HEK293 (cell line): ENCODE results near the gene ASF1B.

Source experiments
- CTCF ChIA-PET: fragments of 350-600 bp; formaldehyde crosslinking; extraction: SDS; loops from one replicate; lab custom pipeline; 2021; ENCODE audit warnings: antibody characterized with exemption; lab: Yijun Ruan, JAX
- POLR2A ChIA-PET: fragments of 300-600 bp; formaldehyde crosslinking; extraction: SDS; loops from one replicate; lab custom pipeline; 2020; ENCODE audit warnings: antibody characterized with exemption, inconsistent platforms; lab: Yijun Ruan, JAX
- H3K27ac ChIP-seq: fragments of 200-500 bp; sonication (Bioruptor generic); 2 replicates; pipeline ENCODE4 v1.5.1; 2014; ENCODE audit warnings: low read depth, low read length, control low read depth, inconsistent platforms; ENCODE audit errors: extremely low read depth
- H3K36me3 ChIP-seq, 2 experiments: fragments of 200-500 bp in 1 of 2; sonication (Bioruptor generic) in 1 of 2; 1 replicate in 1 of 2; 2 replicates in 1 of 2; pipeline ENCODE4 v1.5.1; 2014 to 2017; ENCODE audit warnings: inconsistent platforms in 2 of 2, low read length in 2 of 2; ENCODE audit not compliant: control insufficient read depth in 2 of 2, insufficient read depth in 1 of 2
- H3K4me1 ChIP-seq: fragments of 200-500 bp; sonication (Bioruptor generic); 2 replicates; pipeline ENCODE4 v1.5.1; 2014; ENCODE audit warnings: mild to moderate bottlenecking, low read length, inconsistent platforms; ENCODE audit not compliant: control insufficient read depth, insufficient read depth
- H3K4me3 ChIP-seq: 2 replicates; pipeline ENCODE4 v1.5.1; 2011; ENCODE audit warnings: low read depth, mild to moderate bottlenecking, control low read depth, low read length, moderate library complexity
- H3K9me3 ChIP-seq: fragments of 200-500 bp; sonication (Bioruptor generic); 2 replicates; pipeline ENCODE4 v1.5.1; 2014; ENCODE audit warnings: low read depth, low read length, inconsistent platforms; ENCODE audit not compliant: control insufficient read depth, insufficient read depth
- FEZF1 ChIP-seq: fragments of 450-650 bp; formaldehyde crosslinking; IDR thresholded peaks from 2 replicates; pipeline ENCODE4 v1.5.1; 2016; ENCODE audit warnings: missing biosample characterization, missing genetic modification characterization
- GLI2 ChIP-seq: fragments of 450-650 bp; formaldehyde crosslinking; IDR thresholded peaks from 2 replicates; pipeline ENCODE4; 2017; ENCODE audit warnings: missing biosample characterization, missing genetic modification characterization, low read depth, borderline replicate concordance
- KLF9 ChIP-seq: fragments of 450-650 bp; formaldehyde crosslinking; IDR thresholded peaks from 2 replicates; pipeline ENCODE4 v1.5.1; 2016; ENCODE audit warnings: missing biosample characterization, missing genetic modification characterization, low read depth
- MZF1 ChIP-seq: fragments of 450-650 bp; formaldehyde crosslinking; IDR thresholded peaks from 2 replicates; pipeline ENCODE4 v1.5.1; 2017; ENCODE audit warnings: missing biosample characterization, missing genetic modification characterization, borderline replicate concordance
- YY2 ChIP-seq: fragments of 450-650 bp; formaldehyde crosslinking; IDR thresholded peaks from 2 replicates; pipeline ENCODE4 v1.5.1; 2016; ENCODE audit warnings: missing biosample characterization, missing genetic modification characterization
- ZBTB1 ChIP-seq: fragments of 450-650 bp; formaldehyde crosslinking; IDR thresholded peaks from 2 replicates; pipeline ENCODE4 v1.5.1; 2016; ENCODE audit warnings: missing biosample characterization, missing genetic modification characterization
- ZNF112 ChIP-seq: fragments of 450-650 bp; formaldehyde crosslinking; IDR thresholded peaks from 2 replicates; pipeline ENCODE4 v1.5.0; 2017; ENCODE audit warnings: missing biosample characterization, missing genetic modification characterization
- ZNF214 ChIP-seq: fragments of 450-650 bp; formaldehyde crosslinking; IDR thresholded peaks from 2 replicates; pipeline ENCODE4 v1.5.1; 2017; ENCODE audit warnings: missing biosample characterization, mild to moderate bottlenecking, missing genetic modification characterization, borderline replicate concordance
- ZNF221 ChIP-seq: fragments of 450-650 bp; formaldehyde crosslinking; IDR thresholded peaks from 2 replicates; pipeline ENCODE4 v1.5.1; 2017; ENCODE audit warnings: missing biosample characterization, missing genetic modification characterization, borderline replicate concordance
- ZNF354C ChIP-seq: fragments of 450-650 bp; formaldehyde crosslinking; IDR thresholded peaks from 2 replicates; pipeline ENCODE4 v1.5.1; 2016; ENCODE audit warnings: missing biosample characterization, missing genetic modification characterization, low read depth, borderline replicate concordance
- ZNF391 ChIP-seq: fragments of 450-650 bp; formaldehyde crosslinking; IDR thresholded peaks from 2 replicates; pipeline ENCODE4 v1.5.1; 2016; ENCODE audit warnings: low read depth, missing biosample characterization, missing genetic modification characterization, borderline replicate concordance
- ZNF404 ChIP-seq: fragments of 450-650 bp; formaldehyde crosslinking; IDR thresholded peaks from 2 replicates; pipeline ENCODE4 v1.5.1; 2017; ENCODE audit warnings: missing biosample characterization, missing genetic modification characterization
- ZNF549 ChIP-seq: fragments of 450-650 bp; IDR thresholded peaks from 2 replicates; pipeline ENCODE4 v1.5.1; 2018; ENCODE audit warnings: missing biosample characterization, missing genetic modification characterization, mild to moderate bottlenecking, inconsistent platforms, moderate library complexity
- ZNF561 ChIP-seq: fragments of 450-650 bp; IDR thresholded peaks from 2 replicates; pipeline ENCODE4 v1.5.1; 2018; ENCODE audit warnings: missing biosample characterization, missing genetic modification characterization, borderline replicate concordance
- ZNF585B ChIP-seq: fragments of 450-650 bp; formaldehyde crosslinking; IDR thresholded peaks from 2 replicates; pipeline ENCODE4 v1.5.1; 2016; ENCODE audit warnings: missing biosample characterization, missing genetic modification characterization
- ZNF626 ChIP-seq: fragments of 450-650 bp; sonication (Bioruptor Pico); formaldehyde crosslinking; IDR thresholded peaks from 2 replicates; pipeline ENCODE4 v1.5.1; 2018; ENCODE audit warnings: missing biosample characterization, missing genetic modification characterization, inconsistent platforms
- ZNF707 ChIP-seq: fragments of 450-650 bp; formaldehyde crosslinking; IDR thresholded peaks from 2 replicates; pipeline ENCODE4 v1.5.1; 2016; ENCODE audit warnings: missing biosample characterization, missing genetic modification characterization
- ZNF777 ChIP-seq: fragments of 450-650 bp; formaldehyde crosslinking; IDR thresholded peaks from 2 replicates; pipeline ENCODE4 v1.5.1; 2017; ENCODE audit warnings: missing biosample characterization, missing genetic modification characterization, borderline replicate concordance
- ZNF785 ChIP-seq: fragments of 450-650 bp; formaldehyde crosslinking; IDR thresholded peaks from 2 replicates; pipeline ENCODE4 v1.5.1; 2016; ENCODE audit warnings: missing biosample characterization, missing genetic modification characterization
- ZXDB ChIP-seq: fragments of 450-650 bp; formaldehyde crosslinking; IDR thresholded peaks from 2 replicates; pipeline ENCODE4 v1.5.1; 2016; ENCODE audit warnings: missing biosample characterization, missing genetic modification characterization
- TF ChIP-seq, protein P1 (sequence below): fragments of 450-650 bp; formaldehyde crosslinking; IDR thresholded peaks from 2 replicates; pipeline ENCODE4 v1.5.1; 2016; ENCODE audit warnings: missing biosample characterization, missing genetic modification characterization
- TF ChIP-seq, protein P2 (sequence below): fragments of 450-650 bp; formaldehyde crosslinking; IDR thresholded peaks from 2 replicates; pipeline ENCODE4 v1.5.1; 2016; ENCODE audit warnings: missing biosample characterization, missing genetic modification characterization, borderline replicate concordance
- TF ChIP-seq, protein P3 (sequence below): fragments of 450-650 bp; formaldehyde crosslinking; IDR thresholded peaks from 2 replicates; pipeline ENCODE4 v1.5.1; 2016; ENCODE audit warnings: missing biosample characterization, missing genetic modification characterization
- TF ChIP-seq, protein P4 (sequence below): fragments of 450-650 bp; formaldehyde crosslinking; IDR thresholded peaks from 2 replicates; pipeline ENCODE4 v1.5.1; 2016; ENCODE audit warnings: missing biosample characterization, missing genetic modification characterization

Gene ASF1B

DNA sequence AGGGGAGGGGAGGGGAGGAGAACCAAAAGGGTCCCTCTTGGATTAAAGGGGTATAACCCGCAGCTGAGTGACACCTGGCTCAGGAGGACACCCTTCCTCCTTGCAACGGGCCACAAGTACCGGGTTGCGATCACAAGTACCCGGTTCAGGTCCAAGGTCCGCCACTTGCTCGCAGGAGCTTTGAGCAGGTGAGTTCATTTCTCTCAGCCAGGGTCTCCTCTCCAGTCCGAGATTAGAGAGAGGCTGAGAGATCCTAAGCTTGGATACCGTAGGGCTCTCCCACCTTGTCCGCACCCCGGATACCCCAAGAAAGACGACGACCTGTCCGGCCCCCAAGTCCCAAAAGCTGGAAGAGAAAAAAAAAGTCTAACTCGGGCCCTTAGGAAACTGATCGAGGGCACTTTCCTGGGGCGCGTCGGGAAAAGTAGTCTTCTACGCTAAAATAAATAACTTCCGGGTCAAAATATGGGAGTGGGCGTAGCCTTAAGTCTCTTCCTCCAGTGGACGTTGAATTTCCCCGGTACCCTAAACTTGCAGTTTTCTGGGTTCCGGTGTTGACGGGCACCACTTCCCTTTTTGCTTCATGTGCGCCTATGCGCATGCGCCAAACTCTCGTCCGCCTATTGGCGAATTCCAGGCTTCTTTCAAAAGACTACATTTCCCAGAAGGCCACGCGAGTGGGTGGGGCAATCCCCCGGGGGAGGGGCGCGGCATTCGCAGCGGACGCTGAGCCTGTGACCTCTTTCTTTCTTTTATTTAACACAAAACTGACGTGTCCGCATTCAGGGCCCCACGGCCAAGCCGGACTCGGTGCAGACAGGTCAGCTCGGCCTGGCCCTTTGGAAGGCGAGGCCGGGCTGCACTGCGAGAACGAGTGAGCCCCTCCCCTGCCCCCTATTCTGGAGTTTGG is 55.2 kb downstream of the ASF1B start:
- Histone ChIP-seq H3K4me3 (peak overlapping the region; percentile 73), H3K36me3 (no peaks in the 10 kb centered on the region), H3K4me1 (no peaks in the 10 kb centered on the region; the same call in 1 of the 2 replicates), H3K27ac (peak overlapping the region; percentile 32; the same call in 1 of the 2 replicates), H3K9me3 (no peaks in the 10 kb centered on the region)
- POLR2A ChIA-PET, result interaction anchor here (0.6 to 2.0 kb wide), 4 partner anchors 9 to 56 kb away, joined by 3 to 11 read pairs (median 4); partner anchors contain the start of genes ASF1B and IL27RA
- CTCF ChIA-PET, result interaction anchor here (1.2 to 2.6 kb wide), 4 partner anchors 8 to 195 kb away, joined by 3 to 15 read pairs (median 8); partner anchors contain the start of genes ASF1B and MISP3
- TF ChIP-seq YY2 (tag by site-specific recombination) (no peak), ZXDB (peak; percentile 77), ZNF391 (tag by site-specific recombination) (no peak), ZBTB1 (tag by site-specific recombination) (no peak), FEZF1 (tag by site-specific recombination) (no peak), ZNF214 (no peak), ZNF626 (tag by site-specific recombination) (no peak), KLF9 (tag by site-specific recombination) (peak; percentile 98), ZNF561 (tag by site-specific recombination) (no peak), ZNF112 (no peak), ZNF707 (no peak), ZNF549 (tag by site-specific recombination) (no peak), ZNF785 (no peak), MZF1 (tag by site-specific recombination) (no peak), ZNF777 (tag by site-specific recombination) (no peak), ZNF585B (no peak), ZNF354C (tag by site-specific recombination) (no peak), GLI2 (tag by site-specific recombination) (no peak), ZNF221 (tag by site-specific recombination) (no peak), ZNF404 (no peak)
- TF ChIP-seq, protein P1, sequence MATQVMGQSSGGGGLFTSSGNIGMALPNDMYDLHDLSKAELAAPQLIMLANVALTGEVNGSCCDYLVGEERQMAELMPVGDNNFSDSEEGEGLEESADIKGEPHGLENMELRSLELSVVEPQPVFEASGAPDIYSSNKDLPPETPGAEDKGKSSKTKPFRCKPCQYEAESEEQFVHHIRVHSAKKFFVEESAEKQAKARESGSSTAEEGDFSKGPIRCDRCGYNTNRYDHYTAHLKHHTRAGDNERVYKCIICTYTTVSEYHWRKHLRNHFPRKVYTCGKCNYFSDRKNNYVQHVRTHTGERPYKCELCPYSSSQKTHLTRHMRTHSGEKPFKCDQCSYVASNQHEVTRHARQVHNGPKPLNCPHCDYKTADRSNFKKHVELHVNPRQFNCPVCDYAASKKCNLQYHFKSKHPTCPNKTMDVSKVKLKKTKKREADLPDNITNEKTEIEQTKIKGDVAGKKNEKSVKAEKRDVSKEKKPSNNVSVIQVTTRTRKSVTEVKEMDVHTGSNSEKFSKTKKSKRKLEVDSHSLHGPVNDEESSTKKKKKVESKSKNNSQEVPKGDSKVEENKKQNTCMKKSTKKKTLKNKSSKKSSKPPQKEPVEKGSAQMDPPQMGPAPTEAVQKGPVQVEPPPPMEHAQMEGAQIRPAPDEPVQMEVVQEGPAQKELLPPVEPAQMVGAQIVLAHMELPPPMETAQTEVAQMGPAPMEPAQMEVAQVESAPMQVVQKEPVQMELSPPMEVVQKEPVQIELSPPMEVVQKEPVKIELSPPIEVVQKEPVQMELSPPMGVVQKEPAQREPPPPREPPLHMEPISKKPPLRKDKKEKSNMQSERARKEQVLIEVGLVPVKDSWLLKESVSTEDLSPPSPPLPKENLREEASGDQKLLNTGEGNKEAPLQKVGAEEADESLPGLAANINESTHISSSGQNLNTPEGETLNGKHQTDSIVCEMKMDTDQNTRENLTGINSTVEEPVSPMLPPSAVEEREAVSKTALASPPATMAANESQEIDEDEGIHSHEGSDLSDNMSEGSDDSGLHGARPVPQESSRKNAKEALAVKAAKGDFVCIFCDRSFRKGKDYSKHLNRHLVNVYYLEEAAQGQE (tag by site-specific recombination), result no peak
- TF ChIP-seq, protein P2, sequence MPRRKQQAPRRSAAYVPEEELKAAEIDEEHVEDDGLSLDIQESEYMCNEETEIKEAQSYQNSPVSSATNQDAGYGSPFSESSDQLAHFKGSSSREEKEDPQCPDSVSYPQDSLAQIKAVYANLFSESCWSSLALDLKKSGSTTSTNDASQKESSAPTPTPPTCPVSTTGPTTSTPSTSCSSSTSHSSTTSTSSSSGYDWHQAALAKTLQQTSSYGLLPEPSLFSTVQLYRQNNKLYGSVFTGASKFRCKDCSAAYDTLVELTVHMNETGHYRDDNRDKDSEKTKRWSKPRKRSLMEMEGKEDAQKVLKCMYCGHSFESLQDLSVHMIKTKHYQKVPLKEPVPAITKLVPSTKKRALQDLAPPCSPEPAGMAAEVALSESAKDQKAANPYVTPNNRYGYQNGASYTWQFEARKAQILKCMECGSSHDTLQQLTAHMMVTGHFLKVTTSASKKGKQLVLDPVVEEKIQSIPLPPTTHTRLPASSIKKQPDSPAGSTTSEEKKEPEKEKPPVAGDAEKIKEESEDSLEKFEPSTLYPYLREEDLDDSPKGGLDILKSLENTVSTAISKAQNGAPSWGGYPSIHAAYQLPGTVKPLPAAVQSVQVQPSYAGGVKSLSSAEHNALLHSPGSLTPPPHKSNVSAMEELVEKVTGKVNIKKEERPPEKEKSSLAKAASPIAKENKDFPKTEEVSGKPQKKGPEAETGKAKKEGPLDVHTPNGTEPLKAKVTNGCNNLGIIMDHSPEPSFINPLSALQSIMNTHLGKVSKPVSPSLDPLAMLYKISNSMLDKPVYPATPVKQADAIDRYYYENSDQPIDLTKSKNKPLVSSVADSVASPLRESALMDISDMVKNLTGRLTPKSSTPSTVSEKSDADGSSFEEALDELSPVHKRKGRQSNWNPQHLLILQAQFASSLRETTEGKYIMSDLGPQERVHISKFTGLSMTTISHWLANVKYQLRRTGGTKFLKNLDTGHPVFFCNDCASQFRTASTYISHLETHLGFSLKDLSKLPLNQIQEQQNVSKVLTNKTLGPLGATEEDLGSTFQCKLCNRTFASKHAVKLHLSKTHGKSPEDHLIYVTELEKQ (tag by site-specific recombination), result 0 out of 2 replicates have a peak, but pooled peaks have one; percentile 28
- TF ChIP-seq, protein P3, sequence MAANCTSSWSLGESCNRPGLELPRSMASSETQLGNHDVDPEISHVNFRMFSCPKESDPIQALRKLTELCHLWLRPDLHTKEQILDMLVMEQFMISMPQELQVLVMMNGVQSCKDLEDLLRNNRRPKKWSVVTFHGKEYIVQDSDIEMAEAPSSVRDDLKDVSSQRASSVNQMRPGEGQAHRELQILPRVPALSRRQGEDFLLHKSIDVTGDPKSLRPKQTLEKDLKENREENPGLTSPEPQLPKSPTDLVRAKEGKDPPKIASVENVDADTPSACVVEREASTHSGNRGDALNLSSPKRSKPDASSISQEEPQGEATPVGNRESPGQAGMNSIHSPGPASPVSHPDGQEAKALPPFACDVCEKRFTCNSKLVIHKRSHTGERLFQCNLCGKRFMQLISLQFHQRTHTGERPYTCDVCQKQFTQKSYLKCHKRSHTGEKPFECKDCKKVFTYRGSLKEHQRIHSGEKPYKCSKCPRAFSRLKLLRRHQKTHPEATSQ (tag by site-specific recombination), result no peak
- TF ChIP-seq, protein P4, sequence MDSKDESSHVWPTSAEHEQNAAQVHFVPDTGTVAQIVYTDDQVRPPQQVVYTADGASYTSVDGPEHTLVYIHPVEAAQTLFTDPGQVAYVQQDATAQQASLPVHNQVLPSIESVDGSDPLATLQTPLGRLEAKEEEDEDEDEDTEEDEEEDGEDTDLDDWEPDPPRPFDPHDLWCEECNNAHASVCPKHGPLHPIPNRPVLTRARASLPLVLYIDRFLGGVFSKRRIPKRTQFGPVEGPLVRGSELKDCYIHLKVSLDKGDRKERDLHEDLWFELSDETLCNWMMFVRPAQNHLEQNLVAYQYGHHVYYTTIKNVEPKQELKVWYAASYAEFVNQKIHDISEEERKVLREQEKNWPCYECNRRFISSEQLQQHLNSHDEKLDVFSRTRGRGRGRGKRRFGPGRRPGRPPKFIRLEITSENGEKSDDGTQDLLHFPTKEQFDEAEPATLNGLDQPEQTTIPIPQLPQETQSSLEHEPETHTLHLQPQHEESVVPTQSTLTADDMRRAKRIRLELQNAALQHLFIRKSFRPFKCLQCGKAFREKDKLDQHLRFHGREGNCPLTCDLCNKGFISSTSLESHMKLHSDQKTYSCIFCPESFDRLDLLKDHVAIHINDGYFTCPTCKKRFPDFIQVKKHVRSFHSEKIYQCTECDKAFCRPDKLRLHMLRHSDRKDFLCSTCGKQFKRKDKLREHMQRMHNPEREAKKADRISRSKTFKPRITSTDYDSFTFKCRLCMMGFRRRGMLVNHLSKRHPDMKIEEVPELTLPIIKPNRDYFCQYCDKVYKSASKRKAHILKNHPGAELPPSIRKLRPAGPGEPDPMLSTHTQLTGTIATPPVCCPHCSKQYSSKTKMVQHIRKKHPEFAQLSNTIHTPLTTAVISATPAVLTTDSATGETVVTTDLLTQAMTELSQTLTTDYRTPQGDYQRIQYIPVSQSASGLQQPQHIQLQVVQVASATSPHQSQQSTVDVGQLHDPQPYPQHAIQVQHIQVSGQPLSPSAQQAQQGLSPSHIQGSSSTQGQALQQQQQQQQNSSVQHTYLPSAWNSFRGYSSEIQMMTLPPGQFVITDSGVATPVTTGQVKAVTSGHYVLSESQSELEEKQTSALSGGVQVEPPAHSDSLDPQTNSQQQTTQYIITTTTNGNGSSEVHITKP (tag by site-specific recombination), result peak; percentile 83
